GM19324 (cell line): ENCODE data around the gene MTARC1.

Experiments
- ATAC-seq: cut with Tn5 transposase; IDR thresholded peaks from one replicate; pipeline ENCODE4 v1.9.1; 2021; ENCODE audit warnings: mild to moderate bottlenecking, moderate library complexity; ENCODE audit not compliant: unreplicated experiment, low FRiP score

The MTARC1 gene

DNA sequence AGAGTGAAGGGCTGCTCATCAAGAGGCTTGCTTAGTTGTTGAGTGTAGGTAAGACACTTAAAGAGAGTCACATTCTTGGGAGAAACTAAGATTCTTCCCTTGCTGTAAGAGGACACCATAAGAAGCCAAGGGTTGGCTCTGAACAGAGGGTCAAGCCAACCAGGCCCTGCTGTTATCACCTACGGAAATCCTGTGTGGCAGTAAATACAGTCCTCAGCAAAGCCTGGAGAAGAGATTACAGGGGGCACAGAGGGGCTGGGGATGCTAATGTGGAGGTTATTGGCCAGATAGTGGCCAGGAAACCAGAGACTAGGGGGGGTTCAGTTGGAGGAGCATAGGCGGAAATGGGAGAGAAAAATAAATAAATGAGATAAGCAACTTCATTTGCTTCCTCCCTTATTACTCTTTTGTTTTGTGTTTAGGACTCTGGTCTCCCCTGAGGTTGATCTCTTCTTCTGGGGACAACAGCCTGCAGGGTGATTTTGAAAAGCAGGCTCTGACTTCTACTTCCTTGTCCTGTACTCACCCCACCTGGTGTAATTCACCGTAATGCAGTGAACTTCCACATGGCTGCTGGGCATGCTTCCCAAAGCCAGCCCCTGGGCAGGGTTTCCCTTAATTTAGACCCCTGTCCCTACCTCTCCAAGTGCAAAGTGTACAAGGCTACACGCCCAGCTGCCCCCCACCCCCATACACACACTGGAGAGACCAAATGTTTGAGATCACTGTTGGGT lies 40.9 kb downstream of the MTARC1 start:
- ATAC-seq: no peak

DNA sequence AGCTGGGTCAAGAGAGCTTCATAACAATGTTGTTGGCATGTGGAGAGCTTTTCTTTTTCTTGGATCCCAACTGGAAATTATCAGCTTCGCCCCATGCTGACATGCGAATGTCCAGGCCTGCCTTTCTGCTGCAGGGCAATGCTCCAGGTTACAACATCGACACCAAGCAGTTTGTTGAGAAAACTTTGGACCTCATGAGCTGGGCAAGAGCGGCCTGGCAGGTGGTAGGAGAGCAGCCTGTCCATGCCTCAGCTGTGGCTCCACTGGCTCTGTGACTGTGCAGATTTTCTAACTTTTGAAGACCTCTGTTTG lies 41.4 kb downstream of the MTARC1 start:
- no peak for ATAC-seq

GRCh38 chr1:220828950-220829586 lies 42.4 kb downstream of the MTARC1 start:
- ATAC-seq: no peak

DNA sequence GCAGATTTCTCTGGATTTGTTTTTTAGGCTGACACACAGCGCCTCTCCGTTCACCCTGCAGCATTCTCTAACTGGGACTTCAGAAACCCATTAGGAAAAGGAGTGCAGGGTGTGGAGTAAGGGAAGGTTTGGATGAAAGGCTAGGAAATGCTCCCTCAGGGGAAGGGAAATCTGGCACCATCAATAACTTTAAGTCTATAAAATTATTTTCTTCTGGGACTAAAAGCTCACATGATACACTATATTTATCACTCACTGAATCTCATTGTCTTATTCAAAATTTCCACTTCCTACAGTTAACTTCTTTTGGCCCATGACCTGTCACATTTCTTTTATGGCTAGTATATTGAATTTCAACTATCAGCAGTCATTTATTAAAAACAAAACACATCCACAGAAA lies 46.7 kb downstream of the MTARC1 start:
- ATAC-seq: no peak

- no peak for ATAC-seq
Measured at GRCh38 chr1:220834155-220834870, 47.6 kb downstream of the MTARC1 start.
